Measurements from ENCODE around the gene COX8A.

DNA sequence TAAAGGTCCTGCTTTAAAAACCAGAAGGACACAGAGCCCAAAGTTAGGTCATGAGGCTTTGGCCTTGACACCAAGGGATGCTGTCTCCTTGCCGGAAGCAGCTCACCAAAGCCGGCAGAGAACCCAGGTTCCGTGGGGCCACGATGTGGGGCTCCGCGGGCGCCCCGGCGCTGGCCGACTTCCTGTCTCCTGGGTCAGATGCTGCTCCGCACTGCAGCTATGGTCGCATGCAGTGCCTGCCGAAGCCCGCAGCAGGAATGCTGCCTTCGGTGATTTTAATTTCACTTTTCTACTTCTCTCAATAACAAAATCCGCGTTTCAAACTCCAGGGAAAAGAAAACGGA lies 11.4 kb downstream of the COX8A start:
- TF ChIP-seq, protein P1, sequence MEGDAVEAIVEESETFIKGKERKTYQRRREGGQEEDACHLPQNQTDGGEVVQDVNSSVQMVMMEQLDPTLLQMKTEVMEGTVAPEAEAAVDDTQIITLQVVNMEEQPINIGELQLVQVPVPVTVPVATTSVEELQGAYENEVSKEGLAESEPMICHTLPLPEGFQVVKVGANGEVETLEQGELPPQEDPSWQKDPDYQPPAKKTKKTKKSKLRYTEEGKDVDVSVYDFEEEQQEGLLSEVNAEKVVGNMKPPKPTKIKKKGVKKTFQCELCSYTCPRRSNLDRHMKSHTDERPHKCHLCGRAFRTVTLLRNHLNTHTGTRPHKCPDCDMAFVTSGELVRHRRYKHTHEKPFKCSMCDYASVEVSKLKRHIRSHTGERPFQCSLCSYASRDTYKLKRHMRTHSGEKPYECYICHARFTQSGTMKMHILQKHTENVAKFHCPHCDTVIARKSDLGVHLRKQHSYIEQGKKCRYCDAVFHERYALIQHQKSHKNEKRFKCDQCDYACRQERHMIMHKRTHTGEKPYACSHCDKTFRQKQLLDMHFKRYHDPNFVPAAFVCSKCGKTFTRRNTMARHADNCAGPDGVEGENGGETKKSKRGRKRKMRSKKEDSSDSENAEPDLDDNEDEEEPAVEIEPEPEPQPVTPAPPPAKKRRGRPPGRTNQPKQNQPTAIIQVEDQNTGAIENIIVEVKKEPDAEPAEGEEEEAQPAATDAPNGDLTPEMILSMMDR (IDR thresholded peaks at IDR 0.05) = no peak
- no peak for TF ChIP-seq POLR2A (IDR thresholded peaks at IDR 0.05)
